NB4 (cell line): ENCODE results near the gene CTCF.

Experiments
- DNase-seq: peaks from one replicate; pipeline ENCODE4 v3.0.0; 2010; ENCODE audit warnings: low read depth
- H3K4me3 ChIP-seq: one replicate; pipeline ENCODE4 v1.5.1; 2011; ENCODE audit warnings: mild to moderate bottlenecking, low read depth, low read length, moderate library complexity
- MYC ChIP-seq: IDR thresholded peaks from 2 replicates; pipeline ENCODE4 v1.6.1; 2011; ENCODE audit warnings: low read depth, low read length
- POLR2A ChIP-seq: IDR thresholded peaks from 2 replicates; pipeline ENCODE4 v1.6.1; 2011; ENCODE audit warnings: mild to moderate bottlenecking; ENCODE audit not compliant: insufficient read length; ENCODE audit errors: extremely low read depth
- TF ChIP-seq, protein P1 (sequence below): IDR thresholded peaks from 2 replicates; pipeline ENCODE4 v1.6.1; 2011; ENCODE audit warnings: low read depth, low read length
- TF ChIP-seq, protein P2 (sequence below): IDR thresholded peaks from one replicate; pipeline ENCODE4 v1.5.1; 2012; ENCODE audit warnings: low read depth, low read length

Gene CTCF

DNA sequence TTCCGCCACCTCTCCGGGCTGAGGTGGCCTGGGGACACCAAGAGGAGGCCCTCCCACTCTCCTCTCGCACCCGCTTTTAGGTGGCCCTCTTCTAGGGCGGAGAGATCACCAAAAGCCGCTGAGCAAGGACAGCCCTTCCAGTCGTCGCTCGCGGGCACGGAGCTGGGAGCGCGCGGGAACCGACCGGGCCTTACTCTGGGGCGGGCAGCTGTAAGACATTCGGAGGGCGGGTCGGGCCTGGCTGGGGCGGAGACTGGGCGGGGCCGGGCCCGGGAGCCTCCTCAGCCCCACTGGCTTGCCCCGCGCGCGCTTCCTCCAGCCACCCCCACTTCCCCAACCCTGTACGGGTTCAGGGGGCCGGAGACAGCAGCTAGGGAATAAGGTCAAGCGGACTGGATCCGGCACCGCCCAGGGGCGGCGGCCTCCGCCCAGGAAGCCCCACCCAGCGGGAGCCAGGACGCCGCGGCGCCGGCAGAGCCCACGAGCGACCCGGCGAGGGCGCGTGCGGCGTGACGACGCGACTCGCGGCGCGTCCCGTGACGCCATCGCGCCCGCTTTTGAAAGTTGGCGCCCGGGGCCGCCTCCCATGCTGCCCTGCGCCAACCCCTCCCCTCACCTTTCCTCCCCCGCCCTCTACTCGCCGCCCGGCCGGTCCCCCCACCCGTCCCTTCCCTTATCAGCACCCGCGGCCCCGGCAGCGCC is 351 bp upstream of the CTCF start:
- DNase-seq: peak; percentile 99
- TF ChIP-seq, protein P1, sequence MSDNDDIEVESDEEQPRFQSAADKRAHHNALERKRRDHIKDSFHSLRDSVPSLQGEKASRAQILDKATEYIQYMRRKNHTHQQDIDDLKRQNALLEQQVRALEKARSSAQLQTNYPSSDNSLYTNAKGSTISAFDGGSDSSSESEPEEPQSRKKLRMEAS: peak; percentile 77
- peak; percentile 81 for TF ChIP-seq POLR2A
- TF ChIP-seq, protein P2, sequence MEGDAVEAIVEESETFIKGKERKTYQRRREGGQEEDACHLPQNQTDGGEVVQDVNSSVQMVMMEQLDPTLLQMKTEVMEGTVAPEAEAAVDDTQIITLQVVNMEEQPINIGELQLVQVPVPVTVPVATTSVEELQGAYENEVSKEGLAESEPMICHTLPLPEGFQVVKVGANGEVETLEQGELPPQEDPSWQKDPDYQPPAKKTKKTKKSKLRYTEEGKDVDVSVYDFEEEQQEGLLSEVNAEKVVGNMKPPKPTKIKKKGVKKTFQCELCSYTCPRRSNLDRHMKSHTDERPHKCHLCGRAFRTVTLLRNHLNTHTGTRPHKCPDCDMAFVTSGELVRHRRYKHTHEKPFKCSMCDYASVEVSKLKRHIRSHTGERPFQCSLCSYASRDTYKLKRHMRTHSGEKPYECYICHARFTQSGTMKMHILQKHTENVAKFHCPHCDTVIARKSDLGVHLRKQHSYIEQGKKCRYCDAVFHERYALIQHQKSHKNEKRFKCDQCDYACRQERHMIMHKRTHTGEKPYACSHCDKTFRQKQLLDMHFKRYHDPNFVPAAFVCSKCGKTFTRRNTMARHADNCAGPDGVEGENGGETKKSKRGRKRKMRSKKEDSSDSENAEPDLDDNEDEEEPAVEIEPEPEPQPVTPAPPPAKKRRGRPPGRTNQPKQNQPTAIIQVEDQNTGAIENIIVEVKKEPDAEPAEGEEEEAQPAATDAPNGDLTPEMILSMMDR: no peak
- peak; percentile 80; the same call in 1 of the 2 replicates for TF ChIP-seq MYC
- peak overlapping the region; percentile 67 for H3K4me3 ChIP-seq

- TF ChIP-seq, protein P2: peak; percentile 7
- no peak for TF ChIP-seq POLR2A
- TF ChIP-seq, protein P1: no peak
- TF ChIP-seq MYC: no peak
- H3K4me3 ChIP-seq: peak overlapping the region; percentile 87
- peak; percentile 85 for DNase-seq
These were observed 787 bp downstream of the CTCF start for GRCh38 chr16:67562918-67563707.

- TF ChIP-seq MYC: 0 out of 2 replicates have a peak, but pooled peaks have one; percentile 21
- TF ChIP-seq, protein P1: no peak
- DNase-seq: peak; percentile 82
These were observed 1.6 kb downstream of the CTCF start for GRCh38 chr16:67563708-67564468.

GRCh38 chr16:67565470-67566100 is 3.3 kb downstream of the CTCF start:
- TF ChIP-seq POLR2A (no peak), MYC (no peak)
- TF ChIP-seq, protein P1: no peak
- TF ChIP-seq, protein P2: no peak
- no peak for DNase-seq
- H3K4me3 ChIP-seq: no peak overlapping the region

More at GRCh38 chr16:67563708-67564468, 1.6 kb downstream of the CTCF start:
- peak overlapping the region; percentile 87 for H3K4me3 ChIP-seq

DNA sequence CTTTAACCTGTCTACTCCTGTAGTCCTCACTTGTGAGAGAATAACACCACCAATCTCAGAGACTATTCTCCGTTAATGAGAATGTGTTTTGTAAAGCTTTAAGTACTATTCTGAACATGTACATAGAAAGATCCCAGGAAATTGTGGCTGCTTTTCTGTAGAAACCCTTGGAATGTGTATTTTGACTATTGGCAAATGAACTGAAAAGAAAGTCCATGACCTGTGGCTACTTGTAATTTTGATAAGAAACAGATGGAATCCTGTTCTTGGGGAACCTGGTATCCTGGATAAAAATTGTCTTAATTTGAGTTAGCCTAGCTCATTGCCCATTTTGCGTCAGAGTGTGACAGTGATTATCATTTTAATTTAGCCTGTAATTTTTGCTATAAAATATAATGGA is 9.1 kb downstream of the CTCF start:
- DNase-seq: no peak
- TF ChIP-seq, protein P2: no peak
- TF ChIP-seq MYC (no peak), POLR2A (no peak)
- TF ChIP-seq, protein P1: no peak
- H3K4me3 ChIP-seq: no peak overlapping the region
